ES-I3 (cell line): Measurements from ENCODE around the gene CAPN8.
A peak's percentile ranks its signal among the peaks of the same experiment; 100 is the strongest.

Experiments used
- H3K36me3 ChIP-seq: 2 replicates; pipeline ENCODE4 v1.6.1; 2013; ENCODE audit warnings: mild to moderate bottlenecking, low read length, control low read depth, moderate library complexity; ENCODE audit not compliant: insufficient read depth
- H3K4me1 ChIP-seq: 2 replicates; pipeline ENCODE4 v1.6.1; 2013; ENCODE audit warnings: mild to moderate bottlenecking, control low read depth, low read length; ENCODE audit not compliant: insufficient read depth
- H3K9ac ChIP-seq: 2 replicates; pipeline ENCODE4 v1.6.1; 2013; ENCODE audit warnings: low read depth, mild to moderate bottlenecking, low read length, moderate library complexity
- H3K9me3 ChIP-seq: 2 replicates; pipeline ENCODE4 v1.6.1; 2013; ENCODE audit warnings: mild to moderate bottlenecking, low read length, moderate library complexity; ENCODE audit not compliant: control insufficient read depth, insufficient read depth

The CAPN8 gene

GRCh38 chr1:223665592-223666312 is at the start of gene CAPN8:
CAPN8 (minus strand) TSS chr1:223665701; CDS start chr1:223665646, 55 bp downstream.
- Histone ChIP-seq H3K9ac (no peak within 1 kb of the TSS), H3K9me3 (no peaks in the 10 kb centered on the region), H3K36me3 (no peaks in the 10 kb centered on the region), H3K4me1 (no peaks in the 10 kb centered on the region)

- peak overlapping the region; percentile 9; the same call in 1 of the 2 replicates for H3K9ac ChIP-seq
- H3K4me1 ChIP-seq: peaks cover 53% of the 10 kb centered on the region
- peaks cover 2% of the 10 kb centered on the region; the same call in 1 of the 2 replicates for H3K36me3 ChIP-seq
Measured at GRCh38 chr1:223714849-223715603, 49.5 kb upstream of the CAPN8 start.

GRCh38 chr1:223714421-223714724 is 48.9 kb upstream of the CAPN8 start:
- no peak overlapping the region; the same call in 1 of the 2 replicates for H3K9ac ChIP-seq
- H3K36me3 ChIP-seq: no peaks in the 10 kb centered on the region; the same call in 1 of the 2 replicates
- no peaks in the 10 kb centered on the region for H3K9me3 ChIP-seq
- peaks cover 51% of the 10 kb centered on the region for H3K4me1 ChIP-seq

More at GRCh38 chr1:223714849-223715603, 49.5 kb upstream of the CAPN8 start:
- no peaks in the 10 kb centered on the region for H3K9me3 ChIP-seq

- peaks cover 53% of the 10 kb centered on the region for H3K4me1 ChIP-seq
Measured at GRCh38 chr1:223713546-223714420, 48.3 kb upstream of the CAPN8 start.

GRCh38 chr1:223712850-223713474 is 47.5 kb upstream of the CAPN8 start:
- Histone ChIP-seq H3K9me3 (no peaks in the 10 kb centered on the region), H3K36me3 (no peaks in the 10 kb centered on the region; the same call in 1 of the 2 replicates), H3K4me1 (peaks cover 47% of the 10 kb centered on the region), H3K9ac (peak overlapping the region; percentile 70)

More at GRCh38 chr1:223713546-223714420, 48.3 kb upstream of the CAPN8 start:
- Histone ChIP-seq H3K36me3 (no peaks in the 10 kb centered on the region; the same call in 1 of the 2 replicates), H3K9ac (peak overlapping the region; percentile 70; the same call in 1 of the 2 replicates), H3K9me3 (no peaks in the 10 kb centered on the region)

GRCh38 chr1:223712194-223712849 is 46.8 kb upstream of the CAPN8 start, which contains the start of gene CAPN2:
CAPN2 (plus strand) TSS chr1:223712539; CDS start chr1:223712641, 102 bp downstream.
- H3K36me3 ChIP-seq: no peaks in the 10 kb centered on the region; the same call in 1 of the 2 replicates
- no peaks in the 10 kb centered on the region for H3K9me3 ChIP-seq
- H3K4me1 ChIP-seq: peaks cover 48% of the 10 kb centered on the region
- peak within 1 kb of the TSS; percentile 70 for H3K9ac ChIP-seq

GRCh38 chr1:223711747-223712193 is 46.3 kb upstream of the CAPN8 start:
- Histone ChIP-seq H3K4me1 (peaks cover 50% of the 10 kb centered on the region), H3K9ac (peak overlapping the region; percentile 70; the same call in 1 of the 2 replicates)

GRCh38 chr1:223711173-223711572 is 45.7 kb upstream of the CAPN8 start:
- H3K9ac ChIP-seq: no peak overlapping the region
- H3K4me1 ChIP-seq: peaks cover 50% of the 10 kb centered on the region
- H3K36me3 ChIP-seq: no peaks in the 10 kb centered on the region; the same call in 1 of the 2 replicates
- no peaks in the 10 kb centered on the region for H3K9me3 ChIP-seq

More at GRCh38 chr1:223711747-223712193, 46.3 kb upstream of the CAPN8 start:
- no peaks in the 10 kb centered on the region for H3K9me3 ChIP-seq
- H3K36me3 ChIP-seq: no peaks in the 10 kb centered on the region; the same call in 1 of the 2 replicates

- H3K9ac ChIP-seq: no peak overlapping the region
- no peaks in the 10 kb centered on the region for H3K36me3 ChIP-seq
- H3K9me3 ChIP-seq: no peaks in the 10 kb centered on the region
- H3K4me1 ChIP-seq: peaks cover 44% of the 10 kb centered on the region
Measured at GRCh38 chr1:223710179-223711133, 45.0 kb upstream of the CAPN8 start.

- H3K36me3 ChIP-seq: no peaks in the 10 kb centered on the region
- H3K9ac ChIP-seq: no peak overlapping the region
- no peaks in the 10 kb centered on the region for H3K9me3 ChIP-seq
- H3K4me1 ChIP-seq: peaks cover 40% of the 10 kb centered on the region
Measured at GRCh38 chr1:223709598-223709997, 44.1 kb upstream of the CAPN8 start.

- Histone ChIP-seq H3K4me1 (peaks cover 35% of the 10 kb centered on the region), H3K36me3 (no peaks in the 10 kb centered on the region), H3K9me3 (no peaks in the 10 kb centered on the region), H3K9ac (no peak overlapping the region)
Measured at GRCh38 chr1:223708651-223709268, 43.3 kb upstream of the CAPN8 start.

GRCh38 chr1:223708001-223708359 is 42.5 kb upstream of the CAPN8 start:
- H3K4me1 ChIP-seq: peaks cover 33% of the 10 kb centered on the region
- H3K9ac ChIP-seq: no peak overlapping the region
- H3K36me3 ChIP-seq: no peaks in the 10 kb centered on the region
- H3K9me3 ChIP-seq: no peaks in the 10 kb centered on the region
